HepG2 (cell line): Measurements from ENCODE around the gene KIF26B. TPM values are rescaled to one million over a fixed set of nuclear protein-coding genes. Genes with fewer than 3 reads are reported as not detected.

Experiments used
- ATAC-seq: fragments of 200-7000 bp; cut with Tn5 transposase; 3 replicates; pipeline ENCODE4 v1.9.1; 2020; ENCODE audit warnings: mild to moderate bottlenecking, moderate library complexity
- BruUV-seq: library from RNA; stranded (reverse); fragments of 400-500 nt; replicated peaks from 2 replicates; lab custom pipeline; 2021; lab: Mats Ljungman, UMichigan
- CTCF ChIA-PET: fragments of 300-600 bp; formaldehyde crosslinking; extraction: SDS; loops from one replicate; lab custom pipeline; 2021; ENCODE audit warnings: low total read pairs, inconsistent platforms, low intra/inter-chr PET ratio; lab: Yijun Ruan, JAX
- POLR2A ChIA-PET: fragments of 350-600 bp; sonication (Branson Sonifier 250); formaldehyde crosslinking; loops from one replicate; lab custom pipeline; 2020; ENCODE audit warnings: antibody characterized with exemption, inconsistent platforms; lab: Yijun Ruan, JAX
- DNase-seq: peaks from one replicate; pipeline ENCODE4 v3.0.0-alpha.2; 2015; ENCODE audit warnings: low spot score
- FAIRE-seq: peaks from 3 replicates; lab custom pipeline; 2011; peaks lifted over from hg19 to GRCh38; lab: Jason Lieb, UNC
- H2AFZ ChIP-seq: one replicate; pipeline ENCODE4 v1.6.1; 2011; ENCODE audit warnings: low read length, inconsistent platforms
- H3K27ac ChIP-seq: fragments of 300-600 bp; 3 replicates; pipeline ENCODE4 v1.8.0; 2011; ENCODE audit warnings: mixed run types, mild to moderate bottlenecking, mixed read lengths, low read length, inconsistent platforms; ENCODE audit not compliant: insufficient read depth; ENCODE audit errors: extremely low read length
- H3K27me3 ChIP-seq, 2 experiments: fragments of 200-600 bp in 1 of 2; 2 replicates in 1 of 2; 3 replicates in 1 of 2; pipeline versions ENCODE4 v1.6.0 to v1.8.0; 2011; ENCODE audit warnings: low read length in 2 of 2, mild to moderate bottlenecking in 2 of 2, moderate library complexity in 2 of 2, inconsistent platforms in 1 of 2; ENCODE audit not compliant: insufficient read depth in 2 of 2, control insufficient read depth in 1 of 2
- H3K36me3 ChIP-seq, 2 experiments: fragments of 200-600 bp in 1 of 2; replicated peaks in 1 of 2; 2 replicates in 1 of 2; 3 replicates in 1 of 2; pipeline versions ENCODE4 v1.5.1 to v1.8.0; 2011; ENCODE audit warnings: low read length in 2 of 2, inconsistent platforms in 1 of 2; ENCODE audit not compliant: insufficient read depth in 2 of 2, control insufficient read depth in 1 of 2
- H3K4me1 ChIP-seq: 2 replicates; pipeline ENCODE4 v1.5.1; 2012; ENCODE audit warnings: low read length, inconsistent platforms; ENCODE audit not compliant: insufficient read depth
- H3K4me2 ChIP-seq: 2 replicates; pipeline ENCODE4 v1.6.0; 2011; ENCODE audit warnings: low read depth, low read length, inconsistent platforms
- H3K4me3 ChIP-seq, 3 experiments: fragments of 200-600 bp in 1 of 3; sonication (generic), shearing (Covaris generic) in 1 of 3; replicated peaks in 1 of 3; 2 replicates each; pipeline ENCODE4 v1.5.1; 2011 to 2016; ENCODE audit warnings: low read length in 3 of 3, inconsistent platforms in 2 of 3, low read depth in 2 of 3, mild to moderate bottlenecking in 2 of 3, control low read depth in 1 of 3, mixed read lengths in 1 of 3; ENCODE audit not compliant: insufficient read depth in 1 of 3
- H3K79me2 ChIP-seq: one replicate; pipeline ENCODE4 v1.6.1; 2011; ENCODE audit warnings: low read length, inconsistent platforms; ENCODE audit not compliant: insufficient read depth
- H3K9ac ChIP-seq: 2 replicates; pipeline ENCODE4 v1.6.0; 2011; ENCODE audit warnings: mild to moderate bottlenecking, low read depth, low read length, inconsistent platforms; ENCODE audit not compliant: insufficient read depth
- H3K9me3 ChIP-seq: 2 replicates; pipeline ENCODE4 v1.5.1; 2012; ENCODE audit warnings: mild to moderate bottlenecking, low read length
- H4K20me1 ChIP-seq: 2 replicates; pipeline ENCODE4 v1.6.0; 2011; ENCODE audit warnings: inconsistent platforms, mild to moderate bottlenecking, low read length, moderate library complexity; ENCODE audit not compliant: insufficient read depth
- NAIF1 ChIP-seq: sonication (generic); formaldehyde crosslinking; IDR thresholded peaks from 2 replicates; pipeline ENCODE4 v1.5.0; 2020; ENCODE audit warnings: mild to moderate bottlenecking, missing genetic modification reagents, borderline replicate concordance
- TEAD2 ChIP-seq: sonication (generic); formaldehyde crosslinking; IDR thresholded peaks from 2 replicates; pipeline ENCODE4 v1.9.0; 2021; ENCODE audit warnings: missing genetic modification reagents
- ZNF546 ChIP-seq: sonication (generic); formaldehyde crosslinking; conservative IDR thresholded peaks from 2 replicates; pipeline ENCODE4 v1.8.1; 2023; ENCODE audit warnings: mild to moderate bottlenecking, missing genetic modification reagents
- ZNF552 ChIP-seq: sonication (generic); formaldehyde crosslinking; IDR thresholded peaks from 2 replicates; pipeline ENCODE4 v1.9.0; 2022; ENCODE audit warnings: missing genetic modification reagents, mild to moderate bottlenecking, borderline replicate concordance
- WGBS: methylation state at CpG from one replicate; pipeline ENCODE4 v1.1.6; 2017; ENCODE audit warnings: low lambda C conversion rate; 5-methylcytosine and 5-hydroxymethylcytosine counted together
- in situ Hi-C: cut with HindIII; loops from 2 replicates; pipeline ENCODE4 v1.10.0; 2017; ENCODE audit warnings: low pct_unique_long_range_greater_than_20kb; ENCODE audit not compliant: extremely low pct_ligation_motif_present
- intact Hi-C: fragments of 100-400 bp; cut with micrococcal nuclease; formaldehyde crosslinking; loops from one replicate; pipeline ENCODE4 v1.10.0; 2022; ENCODE audit not compliant: unreplicated experiment
- polyA plus RNA-seq, 8 experiments: library from polyadenylated mRNA; depleted of rRNA in 3 of 8; stranded (reverse) in 7 of 8; unstranded in 1 of 8; fragments of >200 nt; fragmentation: Illumina TruSeq in 4 of 8; extraction: Trizol in 4 of 8; gene quantifications; 2 replicates each; pipeline versions ENCODE4 v1.2.1 to v1.2.3, GENCODE V29; 2011 to 2016; ENCODE audit warnings: low read depth in 4 of 8, missing spikeins in 1 of 8, mixed read lengths in 1 of 8; ENCODE audit not compliant: insufficient read depth in 1 of 8
- total RNA-seq, 5 experiments: library from RNA; depleted of rRNA; stranded (reverse); fragments of >200 nt; fragmentation: Illumina TruSeq; extraction: Trizol; gene quantifications; 2 replicates each; pipeline ENCODE4 v1.2.3, GENCODE V29; 2016; ENCODE audit warnings: low read depth in 1 of 5
- TF ChIP-seq, protein P1 (sequence below): sonication (generic); formaldehyde crosslinking; IDR thresholded peaks from 2 replicates; pipeline ENCODE4 v1.4.0; 2020; ENCODE audit warnings: mild to moderate bottlenecking, missing genetic modification reagents, borderline replicate concordance

KIF26B gene
- total and polyA plus RNA-seq, 2 of the 13 experiments (the other 11 are each of a cell fraction or from before 2014, with no cell fraction given): 0.08 to 0.09 TPM

DNA sequence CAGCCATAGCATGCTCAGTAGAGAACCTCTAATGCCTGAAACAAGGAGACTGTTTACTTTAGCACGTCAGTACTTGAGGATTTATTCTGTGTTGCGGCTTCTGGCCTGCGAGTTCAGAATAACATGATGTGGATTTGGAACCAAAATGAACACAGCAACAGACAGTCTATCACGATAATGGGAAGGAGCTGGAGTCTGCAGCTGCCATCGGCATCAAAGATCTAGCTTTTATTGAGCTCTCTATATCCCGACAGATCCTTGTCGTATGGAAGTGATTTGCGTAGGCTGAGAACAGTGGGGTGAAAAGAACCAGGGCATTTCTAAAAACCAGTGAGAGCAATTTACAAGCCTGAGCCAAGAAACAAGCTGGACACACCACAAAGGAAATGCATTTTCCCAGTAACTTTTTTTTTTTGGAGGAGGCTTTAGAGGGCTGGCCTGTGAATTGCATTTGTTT, 294.2 kb downstream of the KIF26B start:
- no peak overlapping the region for H3K9ac ChIP-seq
- DNase-seq: no peak
- no peaks in the 10 kb centered on the region for H3K9me3 ChIP-seq
- H3K79me2 ChIP-seq: no peaks in the 10 kb centered on the region
- POLR2A ChIA-PET: no interaction called here
- TF ChIP-seq, protein P1, sequence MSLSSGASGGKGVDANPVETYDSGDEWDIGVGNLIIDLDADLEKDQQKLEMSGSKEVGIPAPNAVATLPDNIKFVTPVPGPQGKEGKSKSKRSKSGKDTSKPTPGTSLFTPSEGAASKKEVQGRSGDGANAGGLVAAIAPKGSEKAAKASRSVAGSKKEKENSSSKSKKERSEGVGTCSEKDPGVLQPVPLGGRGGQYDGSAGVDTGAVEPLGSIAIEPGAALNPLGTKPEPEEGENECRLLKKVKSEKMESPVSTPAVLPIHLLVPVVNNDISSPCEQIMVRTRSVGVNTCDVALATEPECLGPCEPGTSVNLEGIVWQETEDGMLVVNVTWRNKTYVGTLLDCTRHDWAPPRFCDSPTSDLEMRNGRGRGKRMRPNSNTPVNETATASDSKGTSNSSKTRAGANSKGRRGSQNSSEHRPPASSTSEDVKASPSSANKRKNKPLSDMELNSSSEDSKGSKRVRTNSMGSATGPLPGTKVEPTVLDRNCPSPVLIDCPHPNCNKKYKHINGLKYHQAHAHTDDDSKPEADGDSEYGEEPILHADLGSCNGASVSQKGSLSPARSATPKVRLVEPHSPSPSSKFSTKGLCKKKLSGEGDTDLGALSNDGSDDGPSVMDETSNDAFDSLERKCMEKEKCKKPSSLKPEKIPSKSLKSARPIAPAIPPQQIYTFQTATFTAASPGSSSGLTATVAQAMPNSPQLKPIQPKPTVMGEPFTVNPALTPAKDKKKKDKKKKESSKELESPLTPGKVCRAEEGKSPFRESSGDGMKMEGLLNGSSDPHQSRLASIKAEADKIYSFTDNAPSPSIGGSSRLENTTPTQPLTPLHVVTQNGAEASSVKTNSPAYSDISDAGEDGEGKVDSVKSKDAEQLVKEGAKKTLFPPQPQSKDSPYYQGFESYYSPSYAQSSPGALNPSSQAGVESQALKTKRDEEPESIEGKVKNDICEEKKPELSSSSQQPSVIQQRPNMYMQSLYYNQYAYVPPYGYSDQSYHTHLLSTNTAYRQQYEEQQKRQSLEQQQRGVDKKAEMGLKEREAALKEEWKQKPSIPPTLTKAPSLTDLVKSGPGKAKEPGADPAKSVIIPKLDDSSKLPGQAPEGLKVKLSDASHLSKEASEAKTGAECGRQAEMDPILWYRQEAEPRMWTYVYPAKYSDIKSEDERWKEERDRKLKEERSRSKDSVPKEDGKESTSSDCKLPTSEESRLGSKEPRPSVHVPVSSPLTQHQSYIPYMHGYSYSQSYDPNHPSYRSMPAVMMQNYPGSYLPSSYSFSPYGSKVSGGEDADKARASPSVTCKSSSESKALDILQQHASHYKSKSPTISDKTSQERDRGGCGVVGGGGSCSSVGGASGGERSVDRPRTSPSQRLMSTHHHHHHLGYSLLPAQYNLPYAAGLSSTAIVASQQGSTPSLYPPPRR: no peak
- TF ChIP-seq ZNF546 (no peak), NAIF1 (no peak), TEAD2 (CRISPR knock-in tag) (no peak), ZNF552 (CRISPR knock-in tag) (no peak)
- TF ChIP-seq, all 625 proteins: peak for 0
- Histone ChIP-seq H3K36me3 (no peaks in the 10 kb centered on the region), H3K4me2 (no peak overlapping the region), H3K27me3 (no peaks in the 10 kb centered on the region; a peak in 1 of 5 replicates), H2AFZ (no peak overlapping the region), H3K4me3 (no peak overlapping the region), H3K4me1 (no peaks in the 10 kb centered on the region), H4K20me1 (no peaks in the 10 kb centered on the region), H3K27ac (no peak overlapping the region)
- intact Hi-C loops: no loop called here
- ATAC-seq: no peak
- BruUV-seq: no TSS peak
- FAIRE-seq: no peak
- CTCF ChIA-PET: no interaction called here
- in situ Hi-C loops: no loop called here
- WGBS: 80% methylated on average over 8 of the region's 8 CpGs
